Glutamatergic neuron (in vitro differentiated cells): ENCODE measurements around the gene NCR2. TPM values are rescaled to one million over a fixed set of nuclear protein-coding genes. Genes with fewer than 3 reads are reported as not detected.

ENCODE experiments used
- DNase-seq: peaks from one replicate; pipeline ENCODE4 v3.0.0; 2022
- H3K27ac Mint-ChIP-seq: one replicate; pipeline ENCODE4 v1.8.0; 2020; ENCODE audit warnings: mild to moderate bottlenecking, mixed read lengths, inconsistent platforms; ENCODE audit not compliant: unreplicated experiment
- H3K27me3 Mint-ChIP-seq: one replicate; pipeline ENCODE4 v1.8.0; 2020; ENCODE audit warnings: mild to moderate bottlenecking, moderate library complexity, mixed read lengths, inconsistent platforms; ENCODE audit not compliant: unreplicated experiment
- H3K36me3 Mint-ChIP-seq: one replicate; pipeline ENCODE4 v1.8.0; 2020; ENCODE audit warnings: mild to moderate bottlenecking, mixed read lengths, inconsistent platforms; ENCODE audit not compliant: unreplicated experiment
- H3K4me1 Mint-ChIP-seq: one replicate; pipeline ENCODE4 v1.8.0; 2020; ENCODE audit warnings: mild to moderate bottlenecking, low read depth, mixed read lengths, inconsistent platforms; ENCODE audit not compliant: unreplicated experiment
- H3K4me3 Mint-ChIP-seq: one replicate; pipeline ENCODE4 v1.8.0; 2020; ENCODE audit warnings: mild to moderate bottlenecking, mixed read lengths, inconsistent platforms; ENCODE audit not compliant: unreplicated experiment
- H3K9me3 Mint-ChIP-seq: one replicate; pipeline ENCODE4 v1.8.0; 2020; ENCODE audit warnings: mild to moderate bottlenecking, moderate library complexity, mixed read lengths, inconsistent platforms; ENCODE audit not compliant: unreplicated experiment
- total RNA-seq: library from RNA; stranded (reverse); fragmentation: NEBNext Ultra II Directional; extraction: Animal tissue kit (Norgen Biotek cat#: 25700); gene quantifications from one replicate; pipeline ENCODE4 v1.2.1, GENCODE V29; 2021; ENCODE audit not compliant: unreplicated experiment
- TF ChIP-seq, protein P1 (sequence below): fragments of 200-600 bp; sonication (generic); IDR thresholded peaks from one replicate; pipeline ENCODE4 v1.5.0; 2021; ENCODE audit not compliant: partially characterized antibody, unreplicated experiment

Gene NCR2
- total RNA-seq, 1 donor from 2014 or later, result not detected

- H3K27me3 Mint-ChIP-seq, result peaks cover 10% of the 10 kb centered on the region
- H3K4me3 Mint-ChIP-seq, result no peak overlapping the region
- peaks cover 1% of the 10 kb centered on the region for H3K9me3 Mint-ChIP-seq
Observed at GRCh38 chr6:41366150-41366549, 30.7 kb downstream of the NCR2 start.

DNA sequence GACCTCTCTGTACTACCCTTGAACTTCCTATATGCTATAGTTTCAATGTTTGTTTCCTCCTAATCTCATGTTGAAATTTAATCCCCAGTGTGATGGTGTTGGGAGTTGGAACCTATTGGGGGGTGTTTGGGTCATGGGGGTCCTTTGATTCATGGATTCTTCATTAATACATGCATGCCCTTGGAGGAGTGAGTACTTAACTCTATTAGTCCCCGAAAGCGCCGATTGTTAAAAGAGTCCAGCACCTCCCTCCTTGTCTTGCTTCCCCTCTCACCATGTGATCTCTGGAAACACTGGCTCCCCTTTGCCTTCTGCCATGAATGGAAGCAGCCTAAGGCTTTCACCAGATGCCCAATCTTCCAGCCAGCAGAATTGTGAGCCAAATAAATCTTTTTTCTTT is 31.7 kb downstream of the NCR2 start:
- TF ChIP-seq, protein P1, sequence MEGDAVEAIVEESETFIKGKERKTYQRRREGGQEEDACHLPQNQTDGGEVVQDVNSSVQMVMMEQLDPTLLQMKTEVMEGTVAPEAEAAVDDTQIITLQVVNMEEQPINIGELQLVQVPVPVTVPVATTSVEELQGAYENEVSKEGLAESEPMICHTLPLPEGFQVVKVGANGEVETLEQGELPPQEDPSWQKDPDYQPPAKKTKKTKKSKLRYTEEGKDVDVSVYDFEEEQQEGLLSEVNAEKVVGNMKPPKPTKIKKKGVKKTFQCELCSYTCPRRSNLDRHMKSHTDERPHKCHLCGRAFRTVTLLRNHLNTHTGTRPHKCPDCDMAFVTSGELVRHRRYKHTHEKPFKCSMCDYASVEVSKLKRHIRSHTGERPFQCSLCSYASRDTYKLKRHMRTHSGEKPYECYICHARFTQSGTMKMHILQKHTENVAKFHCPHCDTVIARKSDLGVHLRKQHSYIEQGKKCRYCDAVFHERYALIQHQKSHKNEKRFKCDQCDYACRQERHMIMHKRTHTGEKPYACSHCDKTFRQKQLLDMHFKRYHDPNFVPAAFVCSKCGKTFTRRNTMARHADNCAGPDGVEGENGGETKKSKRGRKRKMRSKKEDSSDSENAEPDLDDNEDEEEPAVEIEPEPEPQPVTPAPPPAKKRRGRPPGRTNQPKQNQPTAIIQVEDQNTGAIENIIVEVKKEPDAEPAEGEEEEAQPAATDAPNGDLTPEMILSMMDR, result no peak
- Mint-ChIP-seq H3K27ac (no peak overlapping the region), H3K9me3 (peaks cover 1% of the 10 kb centered on the region), H3K4me3 (no peak overlapping the region), H3K4me1 (peaks cover 4% of the 10 kb centered on the region), H3K27me3 (peaks cover 18% of the 10 kb centered on the region), H3K36me3 (peaks cover under 1% of the 10 kb centered on the region)
- DNase-seq, result no peak

More at GRCh38 chr6:41366150-41366549, 30.7 kb downstream of the NCR2 start:
- no peak for DNase-seq
- TF ChIP-seq, protein P1, result no peak
- peaks cover 6% of the 10 kb centered on the region for H3K36me3 Mint-ChIP-seq
- no peaks in the 10 kb centered on the region for H3K4me1 Mint-ChIP-seq
- H3K27ac Mint-ChIP-seq, result no peak overlapping the region

DNA sequence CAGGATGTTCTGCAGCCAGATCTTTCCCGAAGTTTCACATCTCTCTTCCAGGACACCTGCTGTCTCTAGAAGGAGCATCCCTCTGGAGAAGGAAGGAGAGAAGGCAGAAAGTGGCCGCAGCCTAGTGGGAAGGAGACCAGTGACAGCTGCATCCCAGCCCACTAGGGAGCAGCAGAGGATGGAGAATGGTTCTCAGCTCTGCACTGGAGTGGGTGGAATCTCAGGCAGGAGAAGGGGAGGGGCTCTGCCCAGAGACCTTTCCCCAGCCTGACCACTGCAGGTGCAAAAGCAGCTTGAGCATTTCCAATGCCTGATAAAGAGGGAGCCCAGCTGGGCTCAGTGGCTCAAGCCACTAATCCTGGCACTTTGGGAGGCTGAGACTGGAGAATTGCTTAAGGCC is 32.3 kb downstream of the NCR2 start:
- Mint-ChIP-seq H3K27me3 (peaks cover 24% of the 10 kb centered on the region), H3K4me1 (peaks cover 10% of the 10 kb centered on the region), H3K36me3 (peaks cover 3% of the 10 kb centered on the region), H3K4me3 (no peak overlapping the region), H3K9me3 (peaks cover 3% of the 10 kb centered on the region), H3K27ac (no peak overlapping the region)
- TF ChIP-seq, protein P1, result peak; percentile 58
- DNase-seq, result peak; percentile 86

DNA sequence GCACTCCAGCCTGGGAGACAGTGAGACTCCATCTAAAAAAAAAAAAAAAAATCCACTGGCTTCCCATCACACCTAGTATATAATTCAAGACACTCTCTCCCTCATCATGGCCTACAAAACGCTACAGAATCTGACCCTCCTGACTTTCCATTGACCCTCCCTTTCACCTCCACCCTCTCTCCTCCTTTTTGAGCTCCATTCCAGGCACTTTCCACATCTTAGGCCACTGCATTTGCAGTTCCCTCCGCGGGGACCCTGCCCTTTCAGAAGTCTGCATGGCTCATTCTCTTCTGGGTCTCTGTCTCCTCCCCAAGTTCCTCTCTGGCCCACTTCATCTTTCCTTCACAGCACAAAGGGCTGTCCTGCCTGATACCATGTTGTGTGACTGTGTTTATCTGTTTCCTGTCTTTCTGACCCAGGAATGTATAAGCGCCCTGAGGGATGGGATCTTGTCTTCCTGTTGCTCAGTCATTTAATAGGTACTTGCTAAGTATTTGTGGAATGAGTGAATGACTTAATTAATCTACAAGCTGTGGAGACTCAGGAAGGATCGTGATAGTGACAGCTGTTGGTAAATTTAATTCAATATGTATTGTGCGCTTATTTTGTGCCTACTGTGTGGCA is 35.2 kb downstream of the NCR2 start:
- Mint-ChIP-seq H3K36me3 (peaks cover 4% of the 10 kb centered on the region), H3K27me3 (peaks cover 41% of the 10 kb centered on the region), H3K4me3 (no peak overlapping the region), H3K4me1 (peaks cover 21% of the 10 kb centered on the region), H3K9me3 (peaks cover 12% of the 10 kb centered on the region), H3K27ac (no peak overlapping the region)
- DNase-seq, result no peak
- TF ChIP-seq, protein P1, result no peak

GRCh38 chr6:41371461-41371991 is 36.1 kb downstream of the NCR2 start:
- Mint-ChIP-seq H3K4me1 (peaks cover 24% of the 10 kb centered on the region), H3K4me3 (peak overlapping the region; percentile 82), H3K36me3 (peaks cover 4% of the 10 kb centered on the region), H3K27me3 (peaks cover 48% of the 10 kb centered on the region), H3K27ac (no peak overlapping the region), H3K9me3 (peaks cover 12% of the 10 kb centered on the region)
- DNase-seq, result peak; percentile 70
- TF ChIP-seq, protein P1, result no peak
